ENCODE results near the gene EPHX1.

The EPHX1 gene

DNA sequence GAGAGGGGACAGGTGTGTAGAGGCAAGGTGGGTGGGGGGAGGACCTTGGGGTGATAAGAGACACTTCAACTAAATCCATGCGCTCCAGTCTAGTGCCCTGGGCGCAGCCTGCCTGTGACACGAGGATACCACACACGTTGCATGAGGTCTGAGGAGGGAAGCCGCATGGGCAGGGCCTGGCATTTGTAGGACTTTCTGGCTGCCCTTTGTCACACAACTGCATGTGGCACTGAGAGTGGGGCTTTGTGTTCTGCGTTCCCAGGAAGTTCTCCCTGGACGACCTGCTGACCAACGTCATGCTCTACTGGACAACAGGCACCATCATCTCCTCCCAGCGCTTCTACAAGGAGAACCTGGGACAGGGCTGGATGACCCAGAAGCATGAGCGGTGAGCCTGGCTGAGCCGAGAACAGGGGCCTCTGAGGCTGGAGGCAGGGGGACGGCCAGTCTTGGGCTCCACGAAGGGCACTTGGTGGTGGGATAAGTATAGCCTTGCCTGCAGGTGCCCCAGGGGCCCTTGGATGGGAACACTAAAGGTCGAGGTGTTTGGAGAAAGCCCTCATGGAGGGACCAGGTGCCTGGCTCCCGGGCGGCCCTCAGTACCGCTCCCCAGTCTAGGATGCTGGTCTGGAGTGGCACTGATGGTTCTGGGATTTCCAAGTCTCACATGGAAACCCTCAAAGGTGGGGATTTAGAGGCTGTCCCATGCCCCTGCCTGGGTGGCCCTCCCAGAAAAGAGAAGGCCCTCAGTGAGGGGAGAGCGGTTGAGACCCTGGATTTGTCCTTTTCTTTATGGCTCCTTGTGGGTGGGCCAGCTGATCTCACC is 34.5 kb downstream of the EPHX1 start:
- DNase-seq = no peak

- no peak for DNase-seq
Measured at GRCh38 chr1:225845097-225845496, 35.2 kb downstream of the EPHX1 start.

GRCh38 chr1:225845571-225846259 is 35.8 kb downstream of the EPHX1 start:
- DNase-seq = peak; percentile 71

DNA sequence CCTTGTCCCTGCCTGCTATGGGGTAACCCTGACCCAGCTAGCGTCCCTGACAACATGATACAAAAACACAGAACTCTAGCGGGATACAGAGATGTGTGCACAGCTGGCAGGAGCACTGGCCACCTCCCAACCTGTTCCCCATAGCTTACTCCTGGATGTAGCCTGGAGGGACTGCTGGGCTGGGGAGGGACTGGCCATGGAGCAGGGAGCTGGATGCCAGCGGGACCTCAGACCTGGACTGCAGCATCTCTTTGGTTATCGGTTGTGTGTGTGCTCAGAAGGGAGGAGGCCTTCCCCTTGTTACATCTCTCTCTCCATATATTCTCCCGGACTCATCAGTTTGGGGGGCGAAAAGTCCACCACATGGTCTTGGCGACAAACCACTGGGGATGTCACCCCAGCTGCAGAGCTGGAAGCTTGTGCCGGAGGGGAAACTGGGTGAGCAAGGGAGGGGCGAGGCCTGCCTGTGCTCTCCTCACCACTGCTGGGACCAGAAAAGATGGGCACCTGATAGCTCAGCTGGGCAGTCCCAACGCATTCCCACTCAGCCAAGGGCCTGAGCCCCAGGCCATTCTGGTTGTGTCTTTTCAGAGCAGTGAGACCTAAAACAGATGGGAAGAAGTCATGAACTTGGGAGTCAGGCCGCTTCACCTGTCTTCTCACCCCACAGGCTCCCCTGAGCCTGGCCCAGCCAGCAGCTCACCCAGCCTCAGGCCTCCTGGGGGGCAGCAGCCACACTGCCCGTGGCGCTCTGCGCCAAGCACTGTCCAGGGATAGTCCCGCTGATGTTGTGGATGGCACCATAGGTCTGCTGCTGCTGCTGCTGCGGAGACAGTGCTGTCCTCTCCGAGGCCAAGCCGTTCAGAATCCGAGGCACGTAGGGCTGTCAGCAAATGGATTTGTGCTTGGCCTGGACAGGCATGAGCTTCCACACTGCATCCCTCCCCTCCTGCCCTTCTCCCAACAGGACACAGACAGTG is 36.7 kb downstream of the EPHX1 start:
- DNase-seq = no peak

- no peak for DNase-seq
Measured at GRCh38 chr1:225847610-225848009, 37.7 kb downstream of the EPHX1 start.

DNA sequence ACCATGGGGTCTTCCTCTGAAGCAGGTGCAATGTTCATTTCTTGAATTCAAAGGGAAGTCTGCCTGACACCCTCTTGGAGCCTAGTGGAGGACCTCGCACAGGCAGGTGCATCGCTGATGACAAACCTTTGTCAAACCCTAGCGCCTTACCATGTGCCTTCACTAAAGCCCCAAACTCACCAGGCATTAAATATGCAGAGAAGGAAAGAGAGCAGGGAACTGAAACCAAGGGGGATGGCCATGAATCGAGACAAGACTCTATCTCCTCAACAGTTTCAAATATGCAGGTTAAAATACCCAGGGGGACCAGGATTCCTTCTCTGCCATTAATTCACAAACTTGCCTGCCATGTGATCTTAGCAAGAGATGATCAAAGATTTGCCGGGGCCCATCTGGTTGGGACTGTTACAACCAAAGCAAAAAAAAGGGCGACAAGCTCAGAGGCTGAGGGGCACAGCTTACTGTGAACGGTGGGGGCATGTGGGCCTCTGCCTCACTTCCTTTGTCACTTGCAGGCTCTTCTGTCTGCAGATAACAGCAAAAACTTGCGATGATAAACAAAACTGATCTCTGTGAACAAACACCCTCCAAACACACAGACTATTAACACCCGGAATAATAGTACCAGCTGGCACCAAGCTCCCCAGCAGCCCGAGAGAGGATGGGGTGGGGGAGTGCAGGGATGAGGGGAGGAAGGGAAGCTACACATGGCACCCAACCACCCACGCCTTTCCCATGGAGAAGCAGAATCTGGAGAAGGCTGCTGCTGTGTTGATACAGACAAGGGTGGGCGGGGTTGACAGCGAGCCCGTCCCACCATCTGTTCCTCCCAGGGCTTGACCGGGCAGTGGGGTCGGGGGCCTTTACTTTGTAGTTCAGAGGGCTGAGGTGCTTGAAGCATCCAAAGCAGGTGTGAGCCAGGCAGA is 38.4 kb downstream of the EPHX1 start:
- no peak for DNase-seq

- no peak for DNase-seq
Measured at GRCh38 chr1:225849925-225850324, 40.0 kb downstream of the EPHX1 start.

- no peak for DNase-seq
Measured at GRCh38 chr1:225850370-225850769, 40.4 kb downstream of the EPHX1 start.

DNA sequence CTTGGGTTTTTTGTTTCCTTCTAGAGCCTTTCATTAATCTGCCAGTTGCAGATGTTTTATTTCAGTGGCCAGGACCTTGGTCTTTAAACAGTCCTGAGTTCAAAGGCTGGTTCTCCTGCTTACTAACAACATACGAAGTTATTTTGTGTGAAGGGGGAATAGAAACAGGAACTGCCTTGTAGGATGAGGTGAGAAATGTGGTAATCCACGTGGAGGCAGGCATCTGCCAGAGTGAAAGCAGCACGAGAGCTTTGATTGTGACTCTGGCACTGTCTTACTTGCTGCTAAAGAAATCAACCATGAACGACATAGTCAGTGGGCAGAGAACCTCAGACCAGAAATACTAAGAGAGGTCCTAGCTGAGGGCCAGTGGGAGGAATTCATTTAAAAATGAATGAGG is 41.9 kb downstream of the EPHX1 start:
- DNase-seq = no peak

- DNase-seq = no peak
Measured at GRCh38 chr1:225852413-225853124, 42.6 kb downstream of the EPHX1 start.

DNA sequence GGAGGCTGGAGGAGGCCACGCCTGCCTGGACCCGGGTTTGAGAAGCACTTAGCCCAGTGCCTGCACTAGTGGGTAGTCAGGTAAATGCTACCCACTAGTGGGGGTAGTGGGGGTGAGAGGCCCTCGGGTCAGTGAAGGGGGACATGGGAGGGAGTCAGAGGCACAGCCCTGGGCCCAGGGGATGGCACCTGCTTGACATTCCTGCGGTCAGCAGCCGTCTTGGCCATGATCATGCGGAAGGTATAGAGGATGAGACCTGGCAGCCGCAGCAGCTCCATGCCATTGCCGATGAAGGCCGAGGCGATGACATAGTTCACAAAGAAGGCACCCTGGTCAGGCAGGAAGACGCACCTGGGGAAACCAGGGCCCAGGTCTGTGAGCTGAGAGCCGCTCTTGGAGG is 43.5 kb downstream of the EPHX1 start:
- DNase-seq = no peak

GRCh38 chr1:225855503-225856300 is 45.8 kb downstream of the EPHX1 start:
- no peak for DNase-seq

- no peak for DNase-seq
Measured at GRCh38 chr1:225857256-225857655, 47.3 kb downstream of the EPHX1 start.

DNA sequence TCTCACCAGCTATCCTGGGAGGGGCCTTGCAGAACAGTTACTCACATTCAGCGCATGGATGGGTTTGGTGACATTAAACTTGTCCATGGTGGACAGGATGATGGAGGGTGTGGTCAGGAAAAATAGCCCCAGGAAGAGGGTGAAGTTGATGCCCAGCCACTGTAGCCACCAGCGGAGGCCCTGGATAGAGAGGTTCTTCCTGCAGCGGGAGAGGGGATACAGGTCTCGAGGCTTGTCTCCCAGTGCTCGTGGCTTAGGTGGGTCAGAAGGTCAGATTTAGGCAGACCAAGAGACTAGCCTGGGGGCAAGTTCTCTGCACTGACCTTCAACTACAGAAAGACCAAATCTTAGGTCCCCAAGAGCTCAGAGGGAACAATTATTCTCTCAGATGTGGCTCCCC is 49.2 kb downstream of the EPHX1 start:
- DNase-seq = no peak

DNA sequence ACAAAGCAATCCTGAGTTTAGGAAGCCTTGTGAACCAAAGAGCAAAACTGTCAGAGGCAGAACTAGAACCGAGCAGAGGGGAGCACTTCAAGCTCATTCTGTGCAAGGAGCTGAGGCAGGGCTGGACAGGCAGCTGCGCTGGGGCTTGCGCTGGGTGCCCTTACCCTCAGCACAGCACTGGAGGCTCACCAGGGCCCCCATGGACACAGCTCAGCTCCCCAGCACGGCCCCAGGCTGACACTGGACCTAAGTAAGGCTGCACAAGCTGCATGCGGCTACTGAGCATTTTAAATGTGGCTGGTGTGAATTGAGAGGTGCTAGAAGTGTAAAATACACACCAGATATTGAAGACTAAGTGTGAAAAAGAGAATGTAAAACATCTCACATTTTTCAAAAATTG is 50.2 kb downstream of the EPHX1 start:
- no peak for DNase-seq

- no peak for DNase-seq
Measured at GRCh38 chr1:225860876-225861441, 51.0 kb downstream of the EPHX1 start.

- DNase-seq = no peak
Measured at GRCh38 chr1:225861834-225862580, 52.1 kb downstream of the EPHX1 start.

DNA sequence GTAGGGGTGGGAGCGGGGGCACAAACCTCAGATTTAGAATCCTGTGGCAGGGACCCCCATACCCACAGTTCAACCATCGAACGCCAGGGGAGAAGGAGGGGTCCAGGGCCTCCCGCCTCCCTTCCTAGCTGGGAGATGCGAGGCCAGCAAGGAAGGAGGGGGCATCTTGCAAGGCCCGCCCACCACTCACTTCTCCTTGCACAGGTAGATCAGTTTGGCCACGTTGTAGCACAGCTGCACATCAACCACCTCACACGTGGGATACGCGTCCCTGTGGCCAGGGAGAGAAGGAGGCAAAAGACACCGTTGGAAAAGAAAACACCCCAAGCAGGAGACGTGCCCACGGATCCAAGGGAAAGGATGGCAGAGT is 52.6 kb downstream of the EPHX1 start:
- DNase-seq = no peak

GRCh38 chr1:225863167-225863566 is 53.2 kb downstream of the EPHX1 start:
- DNase-seq = no peak

DNA sequence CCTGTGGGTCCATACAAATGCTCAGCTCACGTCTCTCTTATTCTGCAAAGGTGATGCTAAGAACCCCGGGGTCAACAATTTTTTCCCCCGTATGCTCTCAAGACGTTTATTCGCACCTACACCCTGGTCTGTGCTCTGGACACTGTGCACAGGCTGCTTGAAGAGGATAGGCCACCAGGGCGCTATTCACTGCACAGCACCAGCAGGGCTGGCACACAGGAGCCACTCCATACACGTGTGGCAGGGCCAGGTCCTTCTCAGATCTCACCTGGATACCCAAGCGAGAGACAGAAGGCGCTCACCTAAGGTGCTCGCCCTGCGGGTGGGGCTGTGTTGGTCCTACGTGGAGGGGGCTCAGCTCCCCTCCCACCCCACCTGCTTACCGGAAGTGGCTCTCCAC is 55.6 kb downstream of the EPHX1 start:
- DNase-seq = no peak

Measured in amniotic stem cell (primary cell).